Neural crest cell (in vitro differentiated cells): Measurements from ENCODE around the gene PTGDR2. TPM values are rescaled to one million over a fixed set of nuclear protein-coding genes. Genes with fewer than 3 reads are reported as not detected.
A peak's percentile ranks its signal among the peaks of the same experiment; 100 is the strongest.

Source experiments
- DNase-seq: peaks from one replicate; pipeline ENCODE4 v3.0.0; 2021; ENCODE audit warnings: low read depth, mixed read lengths, low spot score
- H3K27ac Mint-ChIP-seq: one replicate; pipeline ENCODE4 v1.8.0; 2021; ENCODE audit warnings: mild to moderate bottlenecking, mixed read lengths; ENCODE audit not compliant: unreplicated experiment
- H3K27me3 Mint-ChIP-seq: 2 replicates; pipeline ENCODE4 v1.8.0; 2021; ENCODE audit warnings: low read depth, mild to moderate bottlenecking, mixed read lengths
- H3K36me3 Mint-ChIP-seq: 2 replicates; pipeline ENCODE4 v1.8.0; 2021; ENCODE audit warnings: low read depth, mild to moderate bottlenecking, mixed read lengths
- H3K4me1 Mint-ChIP-seq: 2 replicates; pipeline ENCODE4 v1.8.0; 2021; ENCODE audit warnings: mixed read lengths
- H3K4me3 Mint-ChIP-seq: one replicate; pipeline ENCODE4 v1.8.0; 2021; ENCODE audit warnings: mild to moderate bottlenecking, mixed read lengths
- H3K9me3 Mint-ChIP-seq: 2 replicates; pipeline ENCODE4 v1.8.0; 2021; ENCODE audit warnings: mixed read lengths
- CTCF ChIP-seq: fragments of 200-600 bp; sonication (generic); conservative IDR thresholded peaks from 2 replicates; pipeline ENCODE4 v1.5.0; 2021; ENCODE audit warnings: antibody characterized with exemption, mild to moderate bottlenecking
- total RNA-seq: library from RNA; stranded (reverse); gene quantifications from 2 replicates; pipeline ENCODE4 v1.2.1, GENCODE V29; 2021

The PTGDR2 gene
- total RNA-seq, 1 donor from 2014 or later, result 0.16 TPM

- Mint-ChIP-seq H3K27ac (peak overlapping the region; percentile 97), H3K9me3 (no peaks in the 10 kb centered on the region), H3K27me3 (no peaks in the 10 kb centered on the region), H3K36me3 (no peaks in the 10 kb centered on the region), H3K4me1 (peaks cover 11% of the 10 kb centered on the region), H3K4me3 (no peak overlapping the region)
- DNase-seq, result no peak
- TF ChIP-seq CTCF, result no peak
Observed at GRCh38 chr11:60858731-60859464, 3.1 kb upstream of the PTGDR2 start.

- Mint-ChIP-seq H3K27ac (no peak overlapping the region), H3K9me3 (no peaks in the 10 kb centered on the region), H3K4me3 (no peak overlapping the region), H3K36me3 (no peaks in the 10 kb centered on the region), H3K27me3 (no peaks in the 10 kb centered on the region), H3K4me1 (peaks cover 11% of the 10 kb centered on the region)
- no peak for TF ChIP-seq CTCF
- DNase-seq, result no peak
Observed at GRCh38 chr11:60858236-60858635, 2.5 kb upstream of the PTGDR2 start.

- Mint-ChIP-seq H3K27me3 (no peaks in the 10 kb centered on the region), H3K4me3 (no peak overlapping the region), H3K9me3 (no peaks in the 10 kb centered on the region), H3K27ac (peak overlapping the region; percentile 90), H3K36me3 (no peaks in the 10 kb centered on the region), H3K4me1 (peaks cover 11% of the 10 kb centered on the region)
- TF ChIP-seq CTCF, result no peak
- no peak for DNase-seq
Observed at GRCh38 chr11:60857378-60858232, 1.9 kb upstream of the PTGDR2 start.

DNA sequence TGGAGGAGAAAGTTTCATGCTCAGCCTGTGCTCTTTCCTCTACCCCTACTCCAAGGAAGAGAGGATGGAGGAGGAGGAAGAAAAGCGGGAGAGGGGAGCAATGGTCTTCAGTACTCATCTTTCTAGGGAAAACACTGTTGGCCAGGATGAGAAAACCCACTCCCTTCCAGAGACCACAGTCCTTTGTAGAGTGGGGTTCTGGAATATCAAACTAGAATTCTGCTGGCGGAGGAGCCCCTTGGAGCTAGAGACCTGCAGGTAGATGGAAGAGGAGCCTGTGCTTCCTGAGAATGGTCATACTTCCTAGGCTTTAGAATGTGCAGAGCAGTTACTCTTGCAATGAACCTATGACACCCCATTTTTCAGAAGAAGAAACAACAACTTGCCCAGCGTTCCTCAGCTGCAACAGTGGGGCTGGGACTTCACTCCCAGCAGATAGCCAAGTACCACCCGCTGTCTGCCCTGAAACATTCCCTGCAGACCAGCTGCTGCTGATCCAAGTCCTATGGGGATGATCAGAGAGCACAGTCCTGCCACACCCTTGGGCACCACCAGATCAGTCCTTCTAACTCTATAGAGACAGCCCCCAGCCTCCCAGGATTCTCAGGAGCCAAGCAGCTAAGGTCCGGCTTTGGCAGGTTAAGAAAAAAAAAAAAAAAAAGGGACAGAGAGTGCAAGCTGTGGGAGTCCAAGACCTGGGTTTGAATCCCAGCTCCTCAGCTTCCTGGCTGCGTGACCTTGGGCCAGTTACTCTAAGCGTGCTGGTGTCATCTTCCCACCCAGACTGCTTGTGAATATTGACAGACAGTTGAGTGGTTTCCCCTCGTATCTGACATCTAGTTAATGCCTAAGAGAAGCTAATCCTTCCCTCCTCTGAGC lies 664 bp downstream of the PTGDR2 start:
- Mint-ChIP-seq H3K4me3 (no peak overlapping the region), H3K27ac (no peak overlapping the region), H3K4me1 (peaks cover 9% of the 10 kb centered on the region), H3K9me3 (no peaks in the 10 kb centered on the region), H3K27me3 (no peaks in the 10 kb centered on the region), H3K36me3 (no peaks in the 10 kb centered on the region)
- DNase-seq, result no peak
- no peak for TF ChIP-seq CTCF

- no peak for TF ChIP-seq CTCF
- no peaks in the 10 kb centered on the region for H3K27me3 Mint-ChIP-seq
- no peaks in the 10 kb centered on the region for H3K36me3 Mint-ChIP-seq
Observed at GRCh38 chr11:60854140-60854846, 1.5 kb downstream of the PTGDR2 start.

More at GRCh38 chr11:60854140-60854846, 1.5 kb downstream of the PTGDR2 start:
- no peak overlapping the region for H3K4me3 Mint-ChIP-seq
- DNase-seq, result no peak
- no peak overlapping the region for H3K27ac Mint-ChIP-seq
- peaks cover 4% of the 10 kb centered on the region for H3K4me1 Mint-ChIP-seq
- H3K9me3 Mint-ChIP-seq, result no peaks in the 10 kb centered on the region
